Ishikawa (cell line): Measurements from ENCODE around the gene PTPMT1.

Source experiments
- CREB1 ChIP-seq: IDR thresholded peaks from 2 replicates; pipeline ENCODE4 v1.6.1; 2012; ENCODE audit warnings: low read depth
- EP300 ChIP-seq: IDR thresholded peaks from 2 replicates; pipeline ENCODE4 v1.6.1; 2012; ENCODE audit warnings: borderline replicate concordance
- NFIC ChIP-seq: IDR thresholded peaks from 2 replicates; pipeline ENCODE4 v1.6.1; 2012
- TF ChIP-seq, protein P1 (sequence below): IDR thresholded peaks from 2 replicates; pipeline ENCODE4 v1.6.1; 2012

DNA sequence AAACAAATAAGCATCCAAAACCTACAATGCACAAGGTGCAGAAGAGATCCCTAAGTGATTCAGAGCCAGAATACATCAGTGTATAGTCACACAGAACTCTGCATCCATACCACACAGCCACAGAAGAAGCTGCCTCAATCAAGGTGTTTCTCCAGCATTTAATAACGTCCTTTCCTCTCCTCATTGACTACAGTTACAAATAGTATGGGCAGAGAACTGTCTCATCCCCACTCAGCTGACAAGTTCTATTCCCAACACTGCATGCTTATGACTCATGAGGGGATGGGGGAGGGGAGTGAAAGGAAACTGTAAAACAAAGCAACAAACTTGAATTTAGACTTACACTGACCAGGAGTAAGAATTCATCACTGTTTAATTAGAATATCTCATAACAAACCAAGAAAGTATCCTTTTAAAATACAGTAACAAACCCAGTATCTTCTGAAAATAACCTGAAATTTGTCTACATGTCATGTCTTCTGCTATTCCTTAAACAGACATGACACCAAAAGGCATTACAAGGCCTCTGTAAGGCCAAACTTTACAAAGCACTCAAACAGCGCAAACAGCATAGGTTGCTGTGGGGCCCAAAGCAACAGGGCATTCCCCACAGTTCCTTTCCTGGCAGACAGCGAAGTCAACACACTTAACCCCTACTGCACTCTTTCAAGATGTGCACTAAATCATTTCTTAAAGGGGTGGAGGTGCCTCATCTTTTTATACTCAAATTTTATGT, 41.7 kb upstream of the PTPMT1 start:
- TF ChIP-seq CREB1 (no peak), EP300 (no peak), NFIC (no peak)
- TF ChIP-seq, protein P1, sequence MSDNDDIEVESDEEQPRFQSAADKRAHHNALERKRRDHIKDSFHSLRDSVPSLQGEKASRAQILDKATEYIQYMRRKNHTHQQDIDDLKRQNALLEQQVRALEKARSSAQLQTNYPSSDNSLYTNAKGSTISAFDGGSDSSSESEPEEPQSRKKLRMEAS, result no peak
